SJSA1 (cell line): Measurements from ENCODE around the gene ATP11B. TPM values are rescaled to one million over a fixed set of nuclear protein-coding genes. Genes with fewer than 3 reads are reported as not detected.

Experiments
- DNase-seq, 2 experiments: peaks; one replicate each; pipeline ENCODE4 v3.0.0-alpha.2; 2015 to 2020; ENCODE audit warnings: low spot score in 2 of 2, low read depth in 1 of 2
- H3K27ac ChIP-seq: fragments of 250-450 bp; sonication (Bioruptor Pico); 2 replicates; pipeline ENCODE4 v1.5.1; 2020; ENCODE audit warnings: mild to moderate bottlenecking, moderate library complexity
- H3K27me3 ChIP-seq: fragments of 250-450 bp; sonication (Bioruptor Pico); replicated peaks from 2 replicates; pipeline ENCODE4 v1.5.1; 2020; ENCODE audit warnings: mild to moderate bottlenecking, moderate library complexity
- H3K36me3 ChIP-seq: fragments of 250-450 bp; sonication (Bioruptor Pico); 2 replicates; pipeline ENCODE4 v1.5.1; 2020; ENCODE audit warnings: mild to moderate bottlenecking
- H3K4me1 ChIP-seq: fragments of 250-450 bp; sonication (Bioruptor Pico); replicated peaks from 2 replicates; pipeline ENCODE4 v1.6.1; 2021; ENCODE audit warnings: mild to moderate bottlenecking
- H3K4me3 ChIP-seq: fragments of 250-450 bp; sonication (Bioruptor Pico); 2 replicates; pipeline ENCODE4 v1.5.1; 2020; ENCODE audit warnings: mild to moderate bottlenecking
- H3K9me3 ChIP-seq: fragments of 250-450 bp; sonication (Bioruptor Pico); replicated peaks from 2 replicates; pipeline ENCODE4 v1.5.1; 2020; ENCODE audit warnings: mild to moderate bottlenecking
- total RNA-seq: library from RNA; depleted of rRNA; stranded (reverse); fragments of >200 nt; shearing (Covaris generic); gene quantifications from 2 replicates; pipeline ENCODE4 v1.2.3, GENCODE V29; 2014

Gene ATP11B
- total RNA-seq, 1 experiment from 2014 or later = 50.8 TPM

DNA sequence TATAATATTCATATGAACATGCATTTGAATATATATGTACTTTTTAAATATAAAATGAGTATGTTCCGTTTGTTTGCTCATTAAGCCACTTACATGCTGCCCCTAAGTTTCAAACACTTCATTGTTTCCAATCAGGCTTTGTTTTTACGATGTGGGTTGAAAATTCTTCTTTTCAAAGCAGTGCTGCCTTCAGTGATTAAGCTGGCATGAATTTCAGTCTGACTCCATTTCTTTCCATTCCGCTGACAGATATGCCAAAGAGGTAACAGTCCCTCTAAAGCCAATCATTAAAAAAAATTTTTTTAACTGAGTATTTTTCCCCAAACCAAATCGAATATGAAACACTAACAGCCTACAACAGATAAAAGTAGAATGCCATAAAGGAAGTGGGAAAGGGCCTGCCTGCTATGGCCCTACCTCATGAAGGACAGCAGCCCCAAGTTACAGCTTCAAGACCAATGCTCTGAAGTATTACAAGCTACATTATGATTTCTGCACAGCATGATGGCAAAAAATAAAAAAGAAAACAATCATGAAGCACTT, 147.0 kb downstream of the ATP11B start:
- no peaks in the 10 kb centered on the region for H3K9me3 ChIP-seq
- DNase-seq = no peak
- H3K4me3 ChIP-seq = no peak overlapping the region
- peaks cover 4% of the 10 kb centered on the region; the same call in 1 of the 2 replicates for H3K36me3 ChIP-seq
- no peak overlapping the region for H3K27ac ChIP-seq
- H3K27me3 ChIP-seq = no peaks in the 10 kb centered on the region
- H3K4me1 ChIP-seq = no peaks in the 10 kb centered on the region

DNA sequence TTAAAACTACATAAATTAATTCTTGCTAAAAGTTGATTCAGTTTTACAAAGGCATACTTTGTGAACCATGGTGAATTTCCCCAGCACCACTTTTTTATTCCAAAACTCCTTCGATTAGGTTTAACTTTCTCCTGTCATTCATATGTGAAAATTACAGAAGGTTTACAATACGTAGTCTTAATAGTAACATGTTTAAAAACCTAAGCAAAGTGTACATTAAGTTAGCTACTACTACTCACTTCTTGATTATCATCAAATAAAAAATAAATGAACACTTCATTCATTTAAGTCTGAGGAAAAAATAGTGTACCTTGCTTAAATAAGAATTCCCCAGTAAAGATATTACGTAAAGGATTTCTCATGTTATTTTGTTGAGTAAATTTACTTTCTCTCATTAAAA, 148.4 kb downstream of the ATP11B start:
- Histone ChIP-seq H3K9me3 (no peaks in the 10 kb centered on the region), H3K36me3 (peaks cover 5% of the 10 kb centered on the region; the same call in 1 of the 2 replicates), H3K4me1 (no peaks in the 10 kb centered on the region), H3K27me3 (no peaks in the 10 kb centered on the region), H3K27ac (no peak overlapping the region), H3K4me3 (no peak overlapping the region)
- DNase-seq = no peak

GRCh38 chr3:182947888-182948287, 154.6 kb downstream of the ATP11B start:
- Histone ChIP-seq H3K27ac (no peak overlapping the region), H3K27me3 (no peaks in the 10 kb centered on the region), H3K4me3 (no peak overlapping the region), H3K4me1 (no peaks in the 10 kb centered on the region), H3K9me3 (no peaks in the 10 kb centered on the region), H3K36me3 (peaks cover 13% of the 10 kb centered on the region; the same call in 1 of the 2 replicates)
- no peak for DNase-seq

GRCh38 chr3:182948305-182948704, 155.0 kb downstream of the ATP11B start:
- Histone ChIP-seq H3K27me3 (no peaks in the 10 kb centered on the region), H3K4me3 (no peak overlapping the region), H3K27ac (no peak overlapping the region), H3K36me3 (peaks cover 17% of the 10 kb centered on the region; the same call in 1 of the 2 replicates), H3K9me3 (no peaks in the 10 kb centered on the region), H3K4me1 (no peaks in the 10 kb centered on the region)
- DNase-seq = no peak

DNA sequence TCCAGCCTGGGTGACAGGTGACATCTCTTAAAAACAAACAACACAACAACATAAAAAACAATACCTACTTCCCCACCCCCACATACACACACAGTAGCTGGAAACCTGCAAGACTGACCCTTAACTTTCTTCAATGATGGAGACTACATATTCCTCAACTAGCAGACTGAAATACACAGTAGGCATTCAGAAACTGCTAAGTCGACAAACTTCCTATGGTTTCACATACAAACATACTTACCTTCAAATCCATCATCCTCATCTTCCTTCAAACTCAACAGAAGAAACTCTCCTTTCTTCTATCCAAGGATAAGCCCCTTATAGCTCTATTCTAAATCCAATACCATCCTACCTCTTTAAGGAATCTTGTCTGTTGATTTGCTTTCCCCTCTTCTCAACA, 156.4 kb downstream of the ATP11B start:
- DNase-seq = no peak
- H3K4me3 ChIP-seq = no peak overlapping the region
- peaks cover 17% of the 10 kb centered on the region; the same call in 1 of the 2 replicates for H3K36me3 ChIP-seq
- no peaks in the 10 kb centered on the region for H3K9me3 ChIP-seq
- no peaks in the 10 kb centered on the region for H3K4me1 ChIP-seq
- no peaks in the 10 kb centered on the region for H3K27me3 ChIP-seq
- H3K27ac ChIP-seq = no peak overlapping the region

- DNase-seq = no peak
Observed at GRCh38 chr3:182954553-182955235, 161.4 kb downstream of the ATP11B start.

GRCh38 chr3:182957226-182957625, 163.9 kb downstream of the ATP11B start:
- no peaks in the 10 kb centered on the region for H3K27me3 ChIP-seq
- DNase-seq = no peak
- no peaks in the 10 kb centered on the region for H3K9me3 ChIP-seq
- peaks cover 25% of the 10 kb centered on the region for H3K36me3 ChIP-seq
- no peak overlapping the region for H3K4me3 ChIP-seq
- H3K27ac ChIP-seq = no peak overlapping the region
- H3K4me1 ChIP-seq = no peaks in the 10 kb centered on the region

More at GRCh38 chr3:182954553-182955235, 161.4 kb downstream of the ATP11B start:
- H3K27ac ChIP-seq = no peak overlapping the region
- no peaks in the 10 kb centered on the region for H3K27me3 ChIP-seq
- peaks cover 10% of the 10 kb centered on the region for H3K36me3 ChIP-seq
- H3K4me1 ChIP-seq = no peaks in the 10 kb centered on the region
- no peak overlapping the region for H3K4me3 ChIP-seq
- no peaks in the 10 kb centered on the region for H3K9me3 ChIP-seq

DNA sequence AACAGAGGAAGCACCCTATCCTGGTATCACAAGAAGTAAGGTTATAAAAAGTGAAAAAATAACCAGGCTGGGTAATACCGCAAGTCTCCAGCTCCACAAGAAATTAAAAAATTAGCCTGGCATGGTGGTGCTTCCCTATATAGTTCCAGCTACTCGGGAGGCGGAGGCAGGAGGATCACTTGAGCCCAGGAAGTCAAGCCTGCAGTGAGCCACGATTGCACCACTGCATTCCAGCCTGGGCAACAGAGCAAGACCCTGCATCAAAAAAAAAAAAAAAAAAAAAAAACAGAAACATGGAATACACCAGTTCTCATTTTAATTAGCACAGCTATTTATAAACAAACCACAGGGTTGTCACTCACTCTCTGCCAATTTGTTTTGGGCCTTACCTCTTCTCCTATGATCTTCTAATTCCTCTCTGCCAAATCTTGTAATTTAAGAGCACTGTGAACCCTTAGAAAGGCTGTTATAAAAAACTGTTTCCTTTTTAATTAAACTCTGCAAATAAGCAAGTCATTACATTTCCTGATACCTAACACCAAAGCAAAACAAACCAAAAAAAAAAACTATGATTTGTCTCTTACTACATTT, 164.5 kb downstream of the ATP11B start:
- Histone ChIP-seq H3K4me3 (no peak overlapping the region), H3K27ac (no peak overlapping the region), H3K27me3 (no peaks in the 10 kb centered on the region), H3K36me3 (peaks cover 28% of the 10 kb centered on the region), H3K4me1 (no peaks in the 10 kb centered on the region), H3K9me3 (no peaks in the 10 kb centered on the region)
- DNase-seq = no peak

- DNase-seq = no peak
- no peak overlapping the region for H3K27ac ChIP-seq
- peaks cover 28% of the 10 kb centered on the region for H3K36me3 ChIP-seq
- H3K4me3 ChIP-seq = no peak overlapping the region
- no peaks in the 10 kb centered on the region for H3K9me3 ChIP-seq
- no peaks in the 10 kb centered on the region for H3K27me3 ChIP-seq
- no peaks in the 10 kb centered on the region for H3K4me1 ChIP-seq
Observed at GRCh38 chr3:182959474-182960350, 166.4 kb downstream of the ATP11B start.

- H3K4me3 ChIP-seq = no peak overlapping the region
- peaks cover 23% of the 10 kb centered on the region for H3K36me3 ChIP-seq
- DNase-seq = no peak
- no peaks in the 10 kb centered on the region for H3K9me3 ChIP-seq
- no peaks in the 10 kb centered on the region for H3K4me1 ChIP-seq
- H3K27ac ChIP-seq = no peak overlapping the region
- no peaks in the 10 kb centered on the region for H3K27me3 ChIP-seq
Observed at GRCh38 chr3:182962166-182962565, 168.9 kb downstream of the ATP11B start.

DNA sequence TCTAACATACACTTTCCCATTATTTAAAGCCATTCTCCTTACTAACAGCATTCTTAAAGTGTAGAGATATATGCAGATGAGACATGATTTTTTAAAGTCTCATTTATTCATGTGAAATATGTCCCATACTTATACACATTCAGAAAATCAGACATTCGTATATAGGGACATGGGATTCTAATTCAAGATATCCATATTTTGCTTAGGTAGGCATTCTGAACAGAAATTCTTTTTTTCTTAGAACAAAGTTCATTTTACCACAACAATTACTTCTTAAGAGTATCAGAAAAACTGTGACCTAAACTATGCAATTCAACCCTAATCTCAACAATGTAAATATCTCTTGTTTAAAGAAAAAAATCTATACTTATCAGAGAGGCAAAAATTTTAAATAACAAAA, 170.9 kb downstream of the ATP11B start:
- Histone ChIP-seq H3K9me3 (no peaks in the 10 kb centered on the region), H3K36me3 (peaks cover 23% of the 10 kb centered on the region), H3K27me3 (no peaks in the 10 kb centered on the region), H3K4me1 (peaks cover 4% of the 10 kb centered on the region), H3K4me3 (no peak overlapping the region), H3K27ac (no peak overlapping the region)
- DNase-seq = no peak

- no peak for DNase-seq
- Histone ChIP-seq H3K4me3 (no peak overlapping the region), H3K4me1 (peaks cover 12% of the 10 kb centered on the region), H3K27ac (no peak overlapping the region), H3K9me3 (no peaks in the 10 kb centered on the region), H3K27me3 (no peaks in the 10 kb centered on the region), H3K36me3 (peaks cover 17% of the 10 kb centered on the region)
Observed at GRCh38 chr3:182965861-182966366, 172.6 kb downstream of the ATP11B start.
